SK-N-SH (cell line): ENCODE results near the gene TAOK3.

Source experiments
- CHD2 ChIP-seq: fragments of 150-350 bp; IDR thresholded peaks from 2 replicates; pipeline ENCODE4 v1.6.1; 2018; ENCODE audit warnings: low read length; ENCODE audit not compliant: partially characterized antibody
- CTCF ChIP-seq: fragments of 200-600 bp; sonication (generic); IDR thresholded peaks from 2 replicates; pipeline ENCODE4 v1.6.1; 2017; ENCODE audit warnings: antibody characterized with exemption, mild to moderate bottlenecking, moderate library complexity
- TF ChIP-seq, protein P1 (sequence below): IDR thresholded peaks from 2 replicates; pipeline ENCODE4 v1.4.0; 2012; ENCODE audit warnings: low read depth

DNA sequence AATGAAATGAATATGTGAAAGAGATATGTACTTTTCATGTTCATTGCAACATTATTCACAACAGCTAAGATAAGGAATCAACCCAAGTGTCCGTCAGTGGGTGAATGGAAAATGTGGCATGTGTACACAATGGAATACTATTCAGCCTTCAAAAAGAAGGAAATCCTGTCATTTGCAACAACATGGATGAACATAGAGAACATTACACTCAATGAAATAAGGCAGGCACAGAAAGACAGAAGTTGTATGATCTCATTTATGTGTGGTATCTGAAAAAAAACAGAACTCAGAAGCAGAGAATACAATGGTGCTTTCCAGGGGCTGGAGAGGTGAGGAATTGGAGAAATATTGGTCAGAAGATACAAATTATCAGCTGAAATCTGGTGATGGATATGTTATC is 54.0 kb downstream of the TAOK3 start:
- TF ChIP-seq, protein P1, sequence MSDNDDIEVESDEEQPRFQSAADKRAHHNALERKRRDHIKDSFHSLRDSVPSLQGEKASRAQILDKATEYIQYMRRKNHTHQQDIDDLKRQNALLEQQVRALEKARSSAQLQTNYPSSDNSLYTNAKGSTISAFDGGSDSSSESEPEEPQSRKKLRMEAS = no peak
- TF ChIP-seq CTCF = no peak
- no peak for TF ChIP-seq CHD2
